ENCODE data around the gene TRIM62. TPM values are rescaled to one million over a fixed set of nuclear protein-coding genes. Genes with fewer than 3 reads are reported as not detected.

The TRIM62 gene
- total and polyA plus RNA-seq, 7 donors: 4.0 to 14.2 (median 5.5) TPM

GRCh38 chr1:33167650-33168447 lies 14.0 kb downstream of the TRIM62 start:
- DNase-seq (no peak), ATAC-seq (no peak)
- peaks cover 12% of the 10 kb centered on the region for H3K4me1 ChIP-seq
- H3K27me3 ChIP-seq (ENCODE audit: insufficient read depth in 3 of 3, low read length in 2 of 3): no peaks in the 10 kb centered on the region
- peaks cover 0 to 8% of the 10 kb centered on the region in 2 donors for H3K36me3 ChIP-seq (ENCODE audit: insufficient read depth in 1 of 2, low read depth in 1 of 2)
- 86 to 94% (median 90%) methylated on average over 4 of the region's 4 CpGs for WGBS, 3 donors
- H3K4me3 ChIP-seq: no peak overlapping the region
- no peak for TF ChIP-seq CTCF (IDR thresholded peaks at IDR 0.05)
- no peak overlapping the region for H3K27ac ChIP-seq
- H3K9me3 ChIP-seq: no peaks in the 10 kb centered on the region
- intact Hi-C loops (cut with DNase I): no loop called here

GRCh38 chr1:33165809-33166208 lies 16.0 kb downstream of the TRIM62 start:
- H3K9me3 ChIP-seq: no peaks in the 10 kb centered on the region
- peaks cover 6% of the 10 kb centered on the region for H3K4me1 ChIP-seq
- TF ChIP-seq CTCF (IDR thresholded peaks at IDR 0.05): no peak
- intact Hi-C loops (cut with DNase I): no loop called here
- no peak overlapping the region for H3K27ac ChIP-seq
- DNase-seq: no peak
- 92 to 95% (median 94%) methylated on average over 6 of the region's 6 CpGs for WGBS, 3 donors
- peaks cover 0 to 8% of the 10 kb centered on the region in 2 donors for H3K36me3 ChIP-seq (ENCODE audit: insufficient read depth in 1 of 2, low read depth in 1 of 2)
- H3K27me3 ChIP-seq (ENCODE audit: insufficient read depth in 3 of 3, low read length in 2 of 3): no peaks in the 10 kb centered on the region
- no peak overlapping the region for H3K4me3 ChIP-seq
- no peak for ATAC-seq

- intact Hi-C loops (cut with DNase I): no loop called here
- H3K9me3 ChIP-seq: no peaks in the 10 kb centered on the region
- DNase-seq: no peak
- H3K36me3 ChIP-seq (ENCODE audit: insufficient read depth in 1 of 2, low read depth in 1 of 2): peaks cover 0 to 8% of the 10 kb centered on the region in 2 donors
- H3K27me3 ChIP-seq (ENCODE audit: insufficient read depth in 3 of 3, low read length in 2 of 3): no peaks in the 10 kb centered on the region
- no peaks in the 10 kb centered on the region for H3K4me1 ChIP-seq
- peak in 1 of 4 donors; percentile 17 for ATAC-seq
- no peak for TF ChIP-seq CTCF (IDR thresholded peaks at IDR 0.05)
- H3K27ac ChIP-seq: no peak overlapping the region
- no peak overlapping the region for H3K4me3 ChIP-seq
- 75 to 90% (median 87%) methylated on average over 21 of the region's 21 CpGs for WGBS, 3 donors
Measured at GRCh38 chr1:33165209-33165608, 16.6 kb downstream of the TRIM62 start.

- Histone ChIP-seq H3K4me1 (no peaks in the 10 kb centered on the region), H3K27ac (no peak overlapping the region), H3K36me3 (ENCODE audit: insufficient read depth in 1 of 2, low read depth in 1 of 2) (peaks cover 0 to 17% of the 10 kb centered on the region in 2 donors), H3K4me3 (no peak overlapping the region), H3K9me3 (no peaks in the 10 kb centered on the region), H3K27me3 (ENCODE audit: insufficient read depth in 3 of 3, low read length in 2 of 3) (no peaks in the 10 kb centered on the region)
- DNase-seq (no peak), ATAC-seq (no peak)
- WGBS, 3 donors: 75 to 83% (median 82%) methylated on average over 14 of the region's 14 CpGs
- TF ChIP-seq CTCF (IDR thresholded peaks at IDR 0.05): no peak
- intact Hi-C loops (cut with DNase I): no loop called here
Measured at GRCh38 chr1:33163621-33164519, 18.0 kb downstream of the TRIM62 start.

Data from psoas muscle (tissue), 8 donors.